Measurements from ENCODE around the gene PDZRN4.
"Not testable (repeated sequence)": the region's sequence is repeated elsewhere in the genome, so short reads cannot be mapped to it uniquely, and the experiment has no call there.

PDZRN4 gene

DNA sequence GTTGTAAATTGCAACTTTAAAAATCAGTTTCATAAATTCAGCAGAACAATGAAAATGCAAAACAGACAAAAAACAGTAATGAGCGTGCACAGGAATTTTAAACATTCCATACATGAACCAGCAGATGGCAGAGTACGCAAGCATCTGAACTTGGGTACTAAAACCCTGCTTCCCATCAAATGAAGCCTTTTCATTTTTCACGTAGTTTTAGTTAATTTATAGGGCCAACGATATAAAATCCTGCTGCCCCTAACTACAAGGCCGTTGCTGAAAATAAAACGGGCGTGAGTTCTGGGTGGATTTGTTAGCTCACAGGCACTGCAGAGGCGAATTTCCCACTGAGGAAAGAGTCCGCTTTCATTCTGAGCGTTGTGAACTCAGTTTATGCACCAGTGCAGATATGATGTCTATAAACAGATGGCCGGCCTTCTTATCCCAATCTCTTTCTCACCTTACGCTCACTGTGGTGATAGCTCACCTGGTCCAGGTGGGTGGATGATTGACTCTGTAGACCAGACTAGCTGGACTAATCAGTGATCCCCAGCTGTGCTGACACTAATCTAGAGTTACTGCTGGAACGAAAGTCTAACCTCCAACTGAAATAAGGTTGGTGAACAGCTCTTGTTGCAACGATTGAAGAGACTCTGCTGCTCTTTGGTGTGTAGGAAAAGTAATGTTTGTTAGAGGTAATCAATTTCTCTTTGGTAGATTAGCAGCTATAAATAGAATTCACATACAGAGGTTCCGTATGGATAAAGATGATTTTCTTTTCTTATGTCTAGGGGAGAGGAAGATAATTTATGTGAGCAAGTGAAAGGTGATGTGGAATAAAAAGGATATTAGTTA, 89.2 kb downstream of the PDZRN4 start:
- FAIRE-seq (peak; percentile 76), DNase-seq (ENCODE audit: extremely low spot score, insufficient read length, low read depth) (no peak)

DNA sequence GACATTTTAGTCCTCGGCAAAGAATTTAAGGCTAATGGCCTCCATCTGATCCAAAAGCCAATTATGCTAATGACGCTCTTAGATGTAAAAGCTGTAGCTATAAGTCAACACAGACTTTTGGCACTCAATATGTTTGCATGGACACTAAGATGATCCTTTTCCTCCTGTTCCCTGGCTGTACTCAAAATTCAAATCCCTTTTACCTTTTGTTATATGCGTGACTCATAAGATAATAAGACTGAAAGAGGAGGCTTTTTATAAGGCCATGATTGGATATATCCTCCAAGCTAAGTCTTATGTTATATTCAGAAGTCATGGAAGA, 89.8 kb downstream of the PDZRN4 start:
- FAIRE-seq (no peak), DNase-seq (ENCODE audit: extremely low spot score, insufficient read length, low read depth) (no peak)

DNA sequence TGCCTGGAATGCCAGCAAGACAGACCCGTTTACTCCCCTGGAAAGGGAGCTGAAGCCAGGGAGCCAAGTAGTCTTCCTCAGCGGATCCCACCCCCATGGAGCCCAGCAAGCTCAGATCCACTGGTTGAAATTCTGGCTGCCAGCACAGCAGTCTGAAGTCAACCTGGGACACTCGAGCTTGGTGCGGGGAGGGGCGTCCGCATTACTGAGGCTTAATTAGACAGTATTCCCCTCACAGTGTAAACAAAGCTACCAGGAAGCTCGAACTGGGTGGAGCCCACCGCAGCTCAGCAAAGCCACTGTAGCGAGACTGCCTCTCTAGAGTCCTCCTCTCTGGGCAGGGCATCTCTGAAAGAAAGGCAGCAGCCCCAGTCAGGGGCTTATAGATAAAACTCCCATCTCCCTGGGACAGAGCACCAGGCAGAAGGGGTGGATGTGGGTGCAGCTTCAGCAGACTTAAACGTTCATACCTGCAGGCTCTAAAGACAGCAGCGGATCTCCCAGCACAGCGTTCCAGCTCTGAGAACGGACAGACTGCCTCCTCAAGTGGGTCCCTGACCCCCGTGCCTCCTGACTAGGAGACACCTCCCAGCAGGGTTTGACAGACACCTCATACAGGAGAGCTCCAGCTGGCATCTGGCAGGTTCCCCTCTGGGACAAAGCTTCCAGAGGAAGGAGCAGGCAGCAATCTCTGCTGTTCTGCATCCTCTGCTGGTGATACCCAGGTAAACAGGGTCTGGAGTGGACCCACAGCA, 92.4 kb downstream of the PDZRN4 start:
- not testable (repeated sequence) for FAIRE-seq; DNase-seq (ENCODE audit: extremely low spot score, insufficient read length, low read depth)

DNA sequence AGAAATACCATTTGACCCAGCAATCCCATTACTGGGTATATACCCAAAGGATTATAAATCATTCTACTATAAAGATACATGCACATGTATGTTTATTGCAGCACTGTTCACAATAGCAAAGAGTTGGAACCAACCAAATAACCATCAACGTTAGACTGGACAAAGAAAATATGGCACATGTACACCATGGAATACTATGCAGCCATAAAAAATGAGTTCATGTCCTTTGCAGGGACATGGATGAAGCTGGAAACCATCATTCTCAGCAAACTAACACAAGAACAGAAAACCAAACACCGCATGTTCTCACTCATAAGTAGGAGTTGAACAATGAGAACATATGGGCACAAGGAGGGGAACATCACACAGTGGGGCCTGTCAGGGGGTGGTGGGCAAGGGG, 97.3 kb downstream of the PDZRN4 start:
- FAIRE-seq; DNase-seq (ENCODE audit: extremely low spot score, insufficient read length, low read depth): not testable (repeated sequence)

DNA sequence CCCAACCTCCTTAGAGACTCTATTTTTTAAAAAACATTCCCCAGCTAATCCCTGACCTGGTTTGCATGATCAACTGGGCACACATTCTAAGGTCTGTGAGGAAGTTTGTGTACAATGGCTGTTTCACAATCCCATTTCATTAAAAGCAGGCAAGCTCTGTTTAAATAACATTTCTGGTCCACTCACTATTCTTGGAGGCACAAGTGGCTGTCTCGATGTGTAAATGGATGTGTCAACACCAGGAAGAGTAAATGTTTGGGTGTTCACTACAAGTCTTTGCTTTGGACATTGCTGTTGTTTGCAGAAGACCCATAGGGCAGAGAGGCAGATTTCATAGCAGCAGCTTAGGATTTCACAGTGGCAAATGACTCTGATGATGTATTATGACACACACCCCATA, 98.3 kb downstream of the PDZRN4 start:
- DNase-seq (ENCODE audit: extremely low spot score, insufficient read length, low read depth) (no peak), FAIRE-seq (no peak)

DNA sequence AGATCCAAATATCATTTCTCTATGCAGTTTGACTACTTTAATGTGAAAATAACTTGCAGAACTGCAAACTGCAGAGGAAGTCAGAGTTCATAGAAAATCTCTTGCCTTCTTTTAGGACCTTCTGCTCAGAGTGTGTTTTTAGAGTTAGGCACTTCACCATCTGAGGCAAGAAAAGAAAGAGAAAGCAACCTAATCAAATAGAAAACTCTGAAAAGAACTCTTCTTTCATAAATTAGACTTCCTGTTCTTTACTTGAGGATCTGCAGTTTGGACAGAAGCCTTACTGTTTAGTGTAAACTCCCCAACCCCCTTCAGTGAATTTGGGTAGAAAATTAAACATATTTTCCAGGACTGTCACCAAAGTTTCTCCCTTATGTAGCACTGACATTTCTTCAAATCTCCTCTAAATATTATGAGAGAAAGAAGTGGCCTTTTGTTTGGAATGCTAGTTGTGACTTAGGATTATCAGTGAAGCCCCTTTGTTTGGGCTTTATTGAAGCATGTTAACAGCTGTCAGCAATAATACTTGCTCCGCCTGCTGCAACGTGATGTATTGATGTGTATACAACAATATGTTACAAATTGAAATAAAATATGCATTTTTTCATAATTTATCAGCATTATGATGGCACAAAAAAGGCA, 99.5 kb downstream of the PDZRN4 start:
- DNase-seq (ENCODE audit: extremely low spot score, insufficient read length, low read depth): no peak
- no peak for FAIRE-seq

DNA sequence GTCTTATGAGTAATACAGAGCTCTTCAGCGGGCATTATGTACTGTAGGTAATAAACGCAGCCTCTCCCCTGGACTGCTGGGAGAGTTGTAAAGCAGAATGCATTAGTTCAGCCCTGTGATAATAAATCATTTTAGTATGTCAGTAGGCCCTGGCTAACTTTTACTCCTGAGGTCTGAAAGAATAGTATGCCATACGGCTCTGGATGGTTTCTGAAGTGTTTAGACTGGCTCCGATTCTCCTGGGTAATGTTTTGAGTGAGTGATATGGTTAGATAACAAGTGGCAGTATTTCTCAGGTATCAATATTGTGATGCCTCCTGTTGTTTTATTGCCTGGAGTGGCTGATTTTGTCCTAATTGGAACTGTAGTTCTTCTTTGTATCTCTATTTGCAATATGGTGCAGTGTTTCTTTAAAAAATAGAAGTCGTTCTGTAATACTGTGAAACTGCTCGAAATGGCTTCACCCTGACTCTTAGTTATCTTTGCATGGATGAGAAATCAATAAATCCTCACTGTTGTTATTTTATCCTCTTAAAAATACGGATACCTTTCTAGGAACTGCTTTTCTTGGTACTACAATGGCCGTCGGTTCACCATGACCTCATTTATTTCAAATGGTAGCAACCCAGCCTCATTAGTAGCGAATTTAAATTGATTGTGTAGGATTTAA, 100.2 kb downstream of the PDZRN4 start:
- FAIRE-seq (no peak), DNase-seq (ENCODE audit: extremely low spot score, insufficient read length, low read depth) (no peak)

DNA sequence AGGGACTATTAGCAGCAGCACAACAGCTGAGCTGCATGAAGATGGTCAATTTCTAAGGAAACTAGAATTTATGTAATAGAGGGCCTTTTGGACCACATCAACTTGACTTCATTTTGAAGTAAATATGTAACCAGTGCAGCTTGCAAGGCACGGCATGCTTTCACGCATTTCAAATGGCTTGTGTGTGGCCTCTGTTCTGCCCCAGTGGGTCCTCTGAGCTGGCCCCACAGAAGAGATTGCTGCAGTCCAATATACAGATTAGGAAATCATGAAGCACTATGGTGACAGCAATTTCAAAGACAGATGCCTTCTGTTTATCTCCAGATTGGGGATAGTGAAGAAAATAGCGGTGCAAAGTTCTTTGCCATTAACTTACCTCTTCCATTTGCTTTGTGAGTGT, 101.4 kb downstream of the PDZRN4 start:
- FAIRE-seq: no peak

DNA sequence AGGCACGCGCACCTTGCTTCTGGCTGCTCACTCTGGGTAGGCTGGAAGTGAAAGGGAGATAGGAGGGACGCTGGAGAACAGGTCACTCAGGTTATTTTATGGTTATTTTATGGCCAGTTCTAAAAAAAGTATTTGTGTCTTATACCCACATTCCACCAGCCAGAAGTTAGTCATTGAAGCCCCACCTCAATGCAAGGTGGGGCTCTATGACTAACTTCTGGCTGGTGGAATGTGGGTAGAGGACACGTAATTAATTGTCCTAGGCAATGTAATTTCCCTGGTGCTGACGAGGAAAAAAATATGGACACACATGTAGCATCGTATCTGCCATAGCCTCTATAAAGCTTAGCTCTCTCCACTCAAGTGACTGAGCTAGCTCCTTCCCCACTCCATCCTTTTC, 104.9 kb downstream of the PDZRN4 start:
- DNase-seq (ENCODE audit: extremely low spot score, insufficient read length, low read depth): no peak
- FAIRE-seq: no peak

More for the DNA sequence above, 101.4 kb downstream of the PDZRN4 start:
- no peak for DNase-seq (ENCODE audit: extremely low spot score, insufficient read length, low read depth)

DNA sequence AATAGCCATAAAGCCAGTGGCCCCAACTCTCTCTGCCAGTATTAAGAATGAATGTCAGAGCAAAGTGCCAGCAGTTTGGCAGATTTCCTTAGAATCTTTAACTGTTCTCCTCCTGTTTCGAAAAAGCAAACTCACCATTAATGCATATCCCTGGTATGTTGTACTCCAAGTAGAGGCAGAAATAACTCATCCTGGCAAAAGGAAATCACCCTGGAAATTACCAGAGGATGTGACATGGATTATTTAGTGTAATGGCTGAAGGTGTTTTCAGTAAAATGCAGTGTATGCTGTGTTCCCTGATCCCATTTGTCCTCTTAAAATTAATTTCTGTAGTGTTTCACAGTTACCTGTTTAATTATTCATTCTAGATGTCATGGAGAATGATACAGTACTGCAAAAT, 105.3 kb downstream of the PDZRN4 start:
- no peak for FAIRE-seq

DNA sequence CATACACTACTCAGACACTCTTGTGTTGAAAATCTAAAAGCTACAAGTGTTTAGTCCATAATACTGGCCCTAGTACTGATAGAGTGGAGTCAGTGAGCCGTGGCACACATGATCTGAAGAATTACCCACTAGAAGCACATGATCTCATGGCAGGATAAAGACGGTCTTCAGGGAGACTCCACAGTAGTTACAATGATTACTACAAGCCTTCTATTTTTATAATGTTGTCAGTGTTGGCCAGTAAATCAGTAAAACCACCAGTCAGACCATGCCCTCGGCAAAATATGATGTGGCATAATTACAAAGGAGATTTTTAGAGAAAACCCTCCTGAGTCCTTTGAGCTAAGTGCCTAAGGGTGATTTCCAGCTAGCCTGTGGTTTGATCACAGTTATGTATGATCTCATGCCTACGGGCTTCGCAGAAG, 114.9 kb downstream of the PDZRN4 start:
- no peak for DNase-seq (ENCODE audit: extremely low spot score, insufficient read length, low read depth)

More for the DNA sequence above, 105.3 kb downstream of the PDZRN4 start:
- DNase-seq (ENCODE audit: extremely low spot score, insufficient read length, low read depth): no peak

DNA sequence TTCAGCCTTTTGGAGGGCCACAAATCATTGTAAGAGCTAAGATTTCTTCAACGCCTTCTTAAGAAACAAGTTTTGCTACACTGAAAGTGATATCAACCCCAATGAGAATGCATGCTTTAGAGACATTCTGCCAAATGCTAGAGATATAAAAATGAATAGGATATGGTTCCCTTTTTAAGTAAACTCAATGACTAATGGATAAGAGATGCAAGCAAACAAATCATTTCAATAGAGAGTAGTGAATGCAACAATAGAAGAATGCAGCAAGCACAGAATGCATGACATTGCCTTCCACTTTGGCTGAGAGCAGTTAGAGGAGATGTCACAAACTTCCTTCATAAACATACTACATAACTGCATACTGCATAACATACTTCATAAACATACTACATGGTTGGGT, 116.4 kb downstream of the PDZRN4 start:
- FAIRE-seq (no peak), DNase-seq (ENCODE audit: extremely low spot score, insufficient read length, low read depth) (no peak)

More for the DNA sequence above, 114.9 kb downstream of the PDZRN4 start:
- no peak for FAIRE-seq

DNA sequence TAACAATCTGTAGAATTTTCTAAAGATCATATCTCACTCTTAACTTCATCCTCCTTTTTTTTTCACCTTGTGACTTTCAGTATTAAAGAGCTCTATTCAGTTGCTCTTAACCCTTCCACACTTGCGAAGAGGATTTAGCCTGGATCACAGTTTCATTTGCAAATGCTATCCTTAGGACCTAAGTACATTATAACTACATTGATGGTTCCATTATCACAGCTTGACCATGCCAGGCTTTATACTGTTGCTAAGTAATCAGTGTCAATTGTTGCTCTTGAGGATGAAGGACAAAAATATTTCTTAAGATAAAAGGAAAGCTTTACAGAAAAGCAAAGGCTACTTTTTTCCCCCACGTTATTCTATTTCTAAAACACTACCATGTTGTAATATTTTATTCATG, 122.2 kb downstream of the PDZRN4 start:
- FAIRE-seq: no peak

DNA sequence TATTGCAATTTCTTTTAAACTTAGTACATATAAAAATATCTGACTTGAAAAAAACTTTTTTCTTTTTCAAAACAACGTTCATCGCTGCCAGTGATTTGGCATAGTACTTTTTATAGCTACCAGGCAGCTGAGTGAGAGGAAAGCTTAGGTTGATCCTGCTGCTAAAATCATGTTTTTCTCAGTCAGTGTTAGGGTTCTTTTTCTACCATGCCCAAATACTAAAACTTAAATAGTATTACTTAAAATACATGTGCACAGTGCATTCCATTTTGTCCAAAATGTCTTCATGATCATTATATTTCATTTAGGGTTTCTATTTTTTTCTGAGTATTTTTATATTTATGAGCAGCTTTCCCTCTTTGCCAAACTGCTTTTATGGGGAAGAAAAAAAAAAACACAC, 123.8 kb downstream of the PDZRN4 start:
- no peak for DNase-seq (ENCODE audit: extremely low spot score, insufficient read length, low read depth)
- no peak for FAIRE-seq

More for the DNA sequence above, 122.2 kb downstream of the PDZRN4 start:
- DNase-seq (ENCODE audit: extremely low spot score, insufficient read length, low read depth): no peak

DNA sequence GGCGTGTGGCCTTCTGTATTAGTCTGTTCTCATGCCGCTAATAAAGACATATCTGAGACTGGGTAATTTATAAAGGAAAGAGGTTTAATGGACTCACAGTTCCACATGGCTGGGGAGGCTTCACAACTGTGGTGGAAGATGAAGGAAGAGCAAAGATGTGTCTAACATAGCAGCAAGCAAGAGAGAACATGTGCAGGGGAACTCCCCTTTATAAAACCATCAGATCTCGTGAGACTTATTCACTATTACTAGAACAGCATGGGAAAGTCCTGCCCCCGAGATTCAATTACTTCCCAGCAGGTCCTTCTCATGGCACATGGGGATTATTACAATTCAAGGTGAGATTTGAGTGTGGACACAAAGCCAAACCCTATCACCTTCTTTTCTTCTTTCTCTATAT, 124.3 kb downstream of the PDZRN4 start:
- FAIRE-seq; DNase-seq (ENCODE audit: extremely low spot score, insufficient read length, low read depth): not testable (repeated sequence)

DNA sequence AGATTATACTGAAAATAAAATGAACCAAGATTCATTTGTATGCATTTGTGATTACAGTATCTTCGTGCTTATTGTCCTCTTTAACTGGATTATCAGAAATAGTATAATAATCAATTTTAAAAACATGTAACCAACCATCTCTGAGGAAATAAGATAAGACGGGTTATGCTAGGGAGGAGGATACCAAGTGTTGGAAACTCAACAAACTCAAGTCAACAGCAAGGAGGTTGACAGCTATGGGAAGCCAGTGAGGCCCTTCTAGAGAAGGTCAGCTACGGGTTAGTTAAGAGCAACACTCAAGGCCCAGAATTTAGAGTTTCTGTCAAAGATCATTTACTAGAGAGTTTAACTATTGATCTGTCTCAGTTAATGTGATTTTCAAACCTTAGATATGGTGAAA, 137.2 kb downstream of the PDZRN4 start:
- FAIRE-seq (no peak), DNase-seq (ENCODE audit: extremely low spot score, insufficient read length, low read depth) (no peak)

DNA sequence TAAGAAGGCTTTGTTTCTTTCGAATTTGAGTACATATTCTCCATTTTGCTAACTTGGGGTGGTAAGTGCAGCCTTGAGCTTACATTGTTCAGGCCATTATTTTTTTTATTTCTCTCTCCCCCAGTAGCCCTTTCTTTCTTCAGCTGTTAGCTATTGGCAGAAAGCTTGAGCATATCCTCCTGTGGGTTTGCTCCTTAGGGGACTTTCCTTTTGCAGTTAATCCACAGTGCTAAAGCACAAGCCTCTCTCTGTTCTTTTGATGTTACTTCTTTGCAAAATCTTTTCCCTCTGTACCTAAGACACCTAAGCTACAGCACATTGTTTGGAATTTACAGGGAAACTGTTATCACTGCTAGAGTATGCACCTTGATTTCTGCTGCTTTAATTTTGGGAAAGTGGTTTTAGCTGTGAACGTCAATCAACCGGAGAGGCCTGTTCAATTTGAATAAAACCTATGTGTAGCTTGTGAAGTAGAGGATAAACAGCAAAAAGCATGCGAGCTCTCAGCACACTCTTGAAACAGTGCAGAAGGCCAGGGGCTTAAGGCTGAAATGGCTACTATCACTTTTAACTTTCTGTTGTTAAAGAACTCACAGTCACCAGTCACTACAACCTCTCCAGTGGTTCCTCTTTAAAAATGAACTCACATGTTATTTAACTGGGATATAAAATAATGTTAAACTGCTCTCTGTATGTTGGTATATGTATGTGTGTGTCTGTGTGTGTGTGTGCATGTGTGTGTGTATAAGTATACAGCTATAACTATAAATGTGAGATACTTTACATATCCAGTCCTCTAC, 139.2 kb downstream of the PDZRN4 start:
- DNase-seq (ENCODE audit: extremely low spot score, insufficient read length, low read depth) (no peak), FAIRE-seq (no peak)

DNA sequence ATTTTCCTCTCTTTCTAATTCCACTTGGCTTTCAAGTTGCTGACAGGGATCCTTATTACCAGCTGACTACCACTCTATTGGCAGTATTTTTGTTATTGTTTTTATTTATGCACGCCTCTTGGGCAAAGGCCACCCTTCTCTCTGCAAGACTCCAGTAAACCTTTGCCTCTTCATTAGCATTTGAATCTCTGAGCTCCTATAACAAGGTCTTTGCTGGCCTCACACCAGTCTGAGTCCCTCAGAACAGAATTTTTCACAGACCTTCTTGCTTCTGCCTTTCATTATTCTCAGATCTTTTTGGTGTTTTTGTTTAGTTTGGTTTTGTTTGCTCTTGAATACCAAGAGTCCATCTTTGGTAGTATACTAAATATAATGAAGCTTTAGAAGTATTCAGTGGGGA, 145.9 kb downstream of the PDZRN4 start:
- DNase-seq (ENCODE audit: extremely low spot score, insufficient read length, low read depth) (no peak), FAIRE-seq (no peak)

DNA sequence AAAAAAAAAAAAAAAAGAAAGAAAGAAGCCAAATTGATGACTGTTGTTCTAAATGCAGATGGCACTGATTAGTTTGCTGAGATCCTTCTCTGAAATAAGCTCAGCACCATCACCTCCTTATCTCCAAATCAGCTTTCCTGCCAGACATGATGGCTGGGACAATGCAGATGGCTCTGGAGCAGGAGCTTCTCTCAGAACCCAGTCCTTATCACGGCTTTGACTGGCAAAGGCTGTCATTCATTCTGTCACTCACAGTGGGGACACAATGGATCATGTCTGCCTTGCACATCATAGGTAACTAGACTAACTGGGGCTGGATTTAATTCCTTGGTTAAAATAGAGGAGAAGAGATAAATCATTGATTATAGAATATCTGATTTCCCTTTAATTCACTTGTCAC, 146.3 kb downstream of the PDZRN4 start:
- no peak for DNase-seq (ENCODE audit: extremely low spot score, insufficient read length, low read depth)
- no peak for FAIRE-seq

Data from GM18507 (cell line).